GM19240 (cell line): ENCODE data around the gene CEBPE.

Source experiments
- DNase-seq: peaks from one replicate; pipeline ENCODE4 v3.0.0; 2011; ENCODE audit warnings: low spot score; ENCODE audit not compliant: insufficient read length

Gene CEBPE

DNA sequence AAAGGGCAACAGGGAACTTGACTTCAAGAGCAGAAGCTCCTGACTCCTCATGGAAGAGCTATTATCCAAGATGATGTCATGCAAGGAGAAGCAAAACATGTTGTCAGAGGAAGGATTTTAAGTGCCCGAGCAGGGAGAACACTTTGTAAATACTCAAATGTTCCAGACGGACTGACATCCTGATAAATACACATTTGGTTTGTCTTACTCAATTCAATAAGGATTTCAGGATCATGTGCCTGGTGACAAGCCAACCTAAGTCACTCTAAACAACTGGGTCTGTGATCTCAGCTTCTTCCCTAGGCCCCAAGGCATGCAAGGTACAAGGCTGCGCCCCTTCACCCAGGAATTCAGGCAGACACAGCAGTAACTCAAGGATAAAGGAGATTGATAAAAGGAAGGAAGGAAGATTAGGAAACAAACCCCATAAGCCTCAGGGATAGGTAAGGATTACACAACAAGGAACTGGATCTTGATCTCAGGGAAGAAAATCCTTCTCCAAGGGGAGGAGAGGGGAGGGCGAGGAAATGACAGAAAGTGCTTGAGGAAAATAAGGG is 26.8 kb upstream of the CEBPE start:
- no peak for DNase-seq

DNA sequence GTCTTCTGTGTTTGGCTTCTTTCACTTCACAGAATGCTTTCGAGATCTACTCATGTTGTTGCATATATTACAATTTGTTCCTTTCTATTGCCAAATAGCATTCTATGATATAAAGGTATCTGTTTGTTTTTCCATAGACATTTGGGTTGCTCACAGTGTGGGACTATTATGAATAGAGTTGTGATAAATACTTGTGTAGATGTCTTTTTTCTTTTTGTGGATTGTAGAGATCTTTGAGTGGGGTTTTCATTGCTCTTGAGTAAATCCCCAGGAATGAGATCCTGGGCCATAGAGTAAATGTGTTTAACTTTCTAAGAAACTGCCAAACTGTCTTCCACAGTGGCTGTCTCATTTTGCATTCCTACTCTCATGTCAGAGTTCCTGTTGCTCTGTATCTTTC is 24.9 kb upstream of the CEBPE start:
- no peak for DNase-seq

DNA sequence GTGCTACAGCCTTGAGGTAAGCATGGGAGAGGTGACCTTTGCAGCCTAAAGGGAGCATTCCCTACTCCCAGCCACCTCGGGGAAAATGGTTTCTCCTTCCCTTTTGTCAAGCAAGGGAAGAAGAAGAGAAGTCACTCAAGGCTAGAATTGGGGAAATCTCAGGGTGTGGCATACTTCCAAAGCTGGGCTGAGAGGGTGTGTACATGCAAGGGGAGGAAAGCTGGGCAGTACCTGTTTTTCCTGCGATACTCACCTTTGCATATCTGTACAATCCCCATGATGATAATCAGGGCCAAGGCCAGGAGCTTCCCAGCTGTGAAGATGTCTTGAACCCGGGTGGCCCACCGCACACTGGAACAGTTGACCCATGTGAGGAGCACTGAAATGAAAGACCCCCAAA is 23.8 kb upstream of the CEBPE start:
- no peak for DNase-seq

DNA sequence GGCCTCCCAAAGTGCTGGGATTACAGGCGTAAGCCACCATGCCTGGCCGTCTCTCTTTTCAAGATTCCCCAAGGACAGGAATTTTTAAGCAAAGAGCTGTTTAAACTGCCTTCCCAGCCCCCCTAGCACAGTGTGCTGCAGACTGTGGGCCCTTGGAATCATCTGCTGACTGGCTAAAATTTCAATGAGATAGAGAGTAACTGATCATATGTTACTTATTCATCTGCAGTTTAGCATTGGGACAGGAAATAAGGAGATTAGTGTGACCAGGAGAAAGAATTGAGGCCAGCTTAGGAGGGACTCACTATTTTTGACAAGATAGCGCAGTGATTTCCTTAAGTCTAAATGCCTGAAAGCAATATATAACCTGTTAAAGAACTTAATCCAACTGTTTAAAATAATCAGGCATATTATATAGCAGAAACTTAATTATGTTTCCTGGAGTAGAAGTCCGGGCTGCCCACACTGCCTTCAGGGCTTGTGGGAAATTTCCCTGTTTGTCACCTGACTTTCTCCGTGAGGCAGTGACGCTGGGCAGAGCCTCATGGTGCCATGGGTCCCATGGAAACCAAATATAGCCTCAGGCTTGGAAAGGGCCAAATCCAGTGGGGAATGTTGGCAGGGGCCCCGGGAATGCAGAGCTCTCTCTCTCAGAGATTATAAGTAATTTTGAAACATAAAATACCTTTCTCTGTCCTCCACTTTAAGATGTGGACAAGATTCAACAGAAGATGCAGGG is 22.8 kb upstream of the CEBPE start:
- no peak for DNase-seq

DNA sequence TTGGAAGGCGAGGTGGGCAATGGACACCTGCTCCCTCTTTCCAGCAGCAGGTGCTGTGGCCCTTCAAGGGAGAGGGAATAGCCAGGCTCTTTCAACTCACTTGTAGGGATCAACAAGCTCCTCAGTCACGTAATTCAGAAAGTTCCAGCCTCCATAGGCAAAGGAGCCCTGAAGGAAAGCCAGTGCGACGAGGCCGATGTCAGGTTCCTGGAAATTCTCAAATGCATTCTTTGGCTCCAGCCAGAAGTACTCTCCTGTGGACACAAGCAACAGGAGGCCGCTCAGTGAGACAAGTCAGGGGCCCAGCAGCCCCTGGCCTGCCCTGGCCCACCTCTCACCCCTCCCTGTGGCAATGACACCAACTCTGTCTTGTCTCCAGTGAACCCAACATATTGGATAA is 21.3 kb upstream of the CEBPE start:
- DNase-seq: no peak

DNA sequence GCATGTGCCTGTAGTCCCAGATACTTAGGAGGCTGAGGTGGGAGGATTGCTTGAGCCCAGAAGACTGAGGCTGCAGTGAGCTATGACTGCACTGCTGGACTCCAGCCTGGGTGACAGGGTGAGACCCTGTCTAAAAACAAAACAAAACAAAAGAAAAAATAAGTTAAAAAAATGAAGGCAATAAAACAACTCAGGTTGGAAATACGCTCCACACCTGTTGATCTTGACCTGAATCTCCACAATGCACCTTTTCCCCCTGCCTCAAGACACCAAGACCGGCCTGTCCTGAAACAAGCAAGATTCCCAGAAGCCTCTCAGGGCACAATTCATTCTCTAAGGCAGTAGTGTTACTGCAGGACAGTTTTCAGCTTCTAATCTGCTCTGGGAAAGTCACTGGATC is 20.8 kb upstream of the CEBPE start:
- DNase-seq: no peak

DNA sequence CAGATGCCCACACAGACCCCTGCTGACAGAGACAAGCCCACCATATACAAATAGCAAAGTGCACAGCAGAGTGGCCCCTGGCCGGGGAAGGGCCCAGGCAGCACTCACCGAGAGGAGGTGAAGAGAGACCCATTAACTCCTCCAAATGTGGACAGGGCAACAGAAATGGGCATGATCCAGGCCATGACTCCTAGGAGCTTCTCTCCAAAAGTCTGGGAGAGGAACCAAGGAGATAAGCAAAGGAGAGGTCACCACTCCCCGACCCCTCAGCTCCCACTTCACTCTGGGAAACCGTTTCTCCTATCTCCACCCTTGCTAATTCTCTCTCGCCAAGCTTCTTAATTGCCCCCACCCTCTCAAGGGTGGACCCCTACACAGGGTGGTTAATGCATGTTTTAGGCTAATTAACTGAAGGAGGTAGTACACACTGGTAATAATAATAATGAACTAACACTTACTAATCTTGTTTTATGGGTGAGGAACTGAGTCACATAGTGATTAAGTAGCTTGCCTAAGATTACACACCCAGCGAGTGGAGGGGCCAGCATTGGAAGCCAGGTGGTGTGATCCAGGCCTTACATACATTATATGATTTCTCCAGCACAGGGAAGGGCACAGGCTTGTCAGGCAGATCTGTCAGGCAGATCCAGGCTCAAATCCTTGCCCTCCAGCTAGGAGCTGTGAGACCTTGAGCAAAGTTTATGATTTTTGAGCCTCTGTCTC is 18.9 kb upstream of the CEBPE start:
- DNase-seq: no peak

DNA sequence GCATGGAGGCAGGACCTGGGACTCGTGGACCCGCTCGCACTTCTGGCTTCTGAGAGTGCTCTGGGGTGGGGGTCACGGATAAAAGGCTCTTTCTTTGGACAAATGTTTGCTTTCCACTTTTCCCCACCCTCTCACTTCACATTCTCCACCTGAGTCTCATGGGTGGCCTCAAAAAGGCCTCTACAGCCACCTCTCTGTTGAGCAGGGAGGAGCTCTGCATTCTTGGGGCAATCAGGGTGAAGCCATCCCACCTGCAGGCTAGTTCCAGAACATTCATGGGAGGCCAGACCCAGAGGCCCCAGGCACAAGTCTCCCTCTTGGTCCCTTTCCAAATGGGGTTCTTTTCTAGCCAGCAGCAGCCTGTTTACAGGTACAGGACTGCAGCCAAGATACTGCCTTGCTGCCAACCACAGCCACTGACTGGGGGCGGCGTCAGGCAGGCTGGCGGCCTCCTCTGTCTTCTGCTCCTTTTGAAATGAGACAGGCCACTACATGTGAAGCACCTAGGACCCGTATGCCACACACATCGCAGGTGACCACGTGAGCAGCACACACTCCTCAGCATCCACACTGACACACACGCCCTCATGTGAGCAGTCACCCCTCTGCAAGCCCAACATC is 18.2 kb upstream of the CEBPE start:
- DNase-seq: no peak

DNA sequence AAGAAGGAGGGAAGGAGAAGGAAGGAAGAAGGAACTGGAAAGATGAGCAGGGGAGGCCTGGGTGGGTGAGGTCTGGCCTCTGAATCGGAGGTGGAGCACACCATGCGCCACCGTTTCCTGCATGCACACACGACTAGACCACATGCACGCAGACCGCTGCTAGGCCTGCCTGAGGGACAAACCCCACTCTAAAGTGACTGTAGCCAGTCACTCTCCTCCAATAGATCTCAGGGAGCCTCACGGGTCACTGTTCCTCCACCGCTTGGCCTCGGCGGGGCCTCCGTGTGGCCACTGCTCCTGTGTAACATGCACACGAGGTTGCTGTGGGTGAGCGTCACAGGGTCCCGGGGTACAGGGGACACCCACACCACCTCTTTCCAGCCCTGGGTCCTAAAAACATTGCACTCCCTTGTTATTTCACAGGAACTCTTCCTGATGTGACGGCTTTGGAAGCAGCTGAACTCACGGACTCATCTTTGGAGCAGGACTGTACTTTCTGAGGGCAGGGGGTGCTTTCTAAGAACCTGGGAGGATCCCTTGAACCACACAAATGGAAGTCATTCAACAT is 17.6 kb upstream of the CEBPE start:
- DNase-seq: no peak

DNA sequence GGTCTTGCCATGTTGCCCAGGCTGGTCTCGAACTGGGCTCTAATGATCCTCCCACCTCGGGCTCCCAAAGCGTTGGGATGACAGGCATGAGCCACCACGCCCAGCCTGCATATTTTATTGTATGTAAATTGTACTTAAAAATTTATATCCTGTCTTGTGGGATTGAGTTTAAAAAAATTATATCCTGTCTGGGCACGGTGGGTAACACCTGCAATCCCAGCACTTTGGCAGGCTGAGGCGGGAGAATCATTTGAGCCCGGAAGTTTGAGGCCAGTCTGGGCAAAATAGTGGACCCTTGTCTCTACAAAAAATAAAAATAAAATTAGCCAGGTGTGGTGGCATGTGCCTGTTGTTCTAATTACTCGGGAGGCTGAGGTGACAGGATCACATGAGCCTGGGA is 13.9 kb upstream of the CEBPE start:
- no peak for DNase-seq

DNA sequence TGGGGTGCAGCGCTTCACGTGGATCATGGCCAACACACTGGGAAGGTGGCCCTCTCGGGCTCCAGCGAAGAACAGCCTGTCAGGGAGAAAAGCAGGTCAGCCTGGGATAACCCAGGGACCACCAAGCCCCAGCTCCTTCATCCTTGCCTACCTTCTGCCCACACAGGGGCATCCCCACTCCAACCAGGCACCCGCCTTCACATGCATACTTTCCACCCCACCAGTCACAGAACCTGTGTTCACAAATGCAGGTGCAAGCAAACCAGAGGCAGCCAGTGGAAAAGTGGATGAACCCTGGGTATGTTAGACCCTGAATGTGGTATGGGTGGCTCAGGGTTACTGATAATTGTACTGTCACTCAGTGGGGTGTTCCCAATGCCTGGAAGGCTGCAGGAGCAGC is 12.4 kb upstream of the CEBPE start:
- no peak for DNase-seq

DNA sequence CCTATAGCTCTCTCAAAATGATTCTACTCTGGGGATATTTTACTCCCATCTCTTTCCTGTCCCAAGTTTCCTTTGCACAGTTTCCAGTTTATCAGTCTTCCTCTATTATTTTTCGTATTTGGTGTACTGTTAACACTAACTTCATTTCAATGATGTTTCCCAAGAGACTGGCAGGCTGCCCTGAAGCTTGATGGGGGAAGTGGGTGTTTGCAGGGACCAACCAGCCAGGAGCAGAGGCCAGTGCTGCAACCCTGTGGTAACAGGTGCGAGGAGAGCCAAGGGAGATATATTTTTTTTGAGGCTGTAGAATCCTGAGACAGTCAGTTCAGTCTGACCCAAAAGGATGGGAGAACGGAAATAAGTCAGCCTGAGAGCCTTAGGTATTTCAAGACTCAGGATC is 11.8 kb upstream of the CEBPE start:
- DNase-seq: no peak

DNA sequence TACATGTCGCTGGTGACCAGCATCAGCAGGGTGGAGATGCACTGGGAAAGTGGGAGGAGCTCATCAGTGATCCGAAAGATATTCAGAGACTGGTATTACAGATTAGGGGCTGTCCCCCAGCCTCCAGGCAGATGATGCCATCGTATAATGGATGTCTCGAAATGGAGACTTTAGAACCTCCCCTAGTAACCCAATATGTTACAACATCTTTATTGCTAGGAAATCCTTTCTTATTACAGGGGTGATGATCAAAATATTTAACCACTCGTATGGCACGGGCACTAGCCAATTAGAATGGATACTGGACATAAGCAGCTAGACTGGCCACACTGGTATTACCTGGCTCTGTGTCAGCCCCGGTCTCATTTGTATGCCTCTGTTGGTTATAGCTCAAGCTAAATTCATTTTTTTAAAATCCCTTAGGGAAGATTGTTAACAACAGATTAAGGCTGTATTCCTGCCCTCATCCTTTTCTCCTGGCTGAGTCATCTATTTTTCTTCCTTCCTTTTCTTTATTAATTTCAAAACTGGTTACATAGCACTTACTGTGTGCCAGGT is 10.8 kb upstream of the CEBPE start:
- no peak for DNase-seq

DNA sequence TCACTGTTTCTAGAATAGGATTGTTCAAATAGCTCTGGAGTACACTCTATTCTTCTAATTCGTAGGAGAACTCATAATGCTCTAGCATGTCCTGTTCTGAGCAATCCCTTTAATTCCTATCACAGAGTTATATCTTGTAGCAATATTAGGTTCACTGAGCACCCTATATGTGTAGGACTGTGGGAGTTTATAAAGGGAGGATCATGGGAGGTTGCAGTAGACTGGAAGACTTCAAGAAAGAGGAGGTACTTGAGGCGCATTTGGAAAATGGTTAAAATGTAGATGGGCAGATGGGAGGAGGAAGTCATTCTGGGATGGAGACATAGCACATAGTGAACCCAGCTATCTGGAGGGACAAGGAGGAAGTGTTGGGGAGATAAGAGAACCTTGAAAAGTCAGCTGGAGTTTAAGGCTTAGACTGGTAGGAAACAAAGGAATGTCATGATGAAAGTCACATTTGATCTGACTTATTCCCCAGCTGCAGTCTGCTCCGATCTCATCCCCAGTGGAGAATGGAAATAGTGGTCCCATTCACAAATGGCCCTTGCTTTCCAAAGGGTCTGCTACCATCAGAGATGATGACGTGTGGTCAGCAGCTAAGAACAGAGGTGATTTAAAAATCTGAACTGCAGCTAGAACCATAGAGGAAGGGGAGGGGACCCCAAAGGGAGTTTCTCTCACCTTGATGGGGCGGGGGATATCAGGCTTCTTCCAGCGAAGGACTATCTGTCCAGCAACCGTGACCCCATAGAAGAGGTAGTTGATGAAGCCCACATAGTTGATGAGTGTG is 10.1 kb upstream of the CEBPE start:
- DNase-seq: no peak

DNA sequence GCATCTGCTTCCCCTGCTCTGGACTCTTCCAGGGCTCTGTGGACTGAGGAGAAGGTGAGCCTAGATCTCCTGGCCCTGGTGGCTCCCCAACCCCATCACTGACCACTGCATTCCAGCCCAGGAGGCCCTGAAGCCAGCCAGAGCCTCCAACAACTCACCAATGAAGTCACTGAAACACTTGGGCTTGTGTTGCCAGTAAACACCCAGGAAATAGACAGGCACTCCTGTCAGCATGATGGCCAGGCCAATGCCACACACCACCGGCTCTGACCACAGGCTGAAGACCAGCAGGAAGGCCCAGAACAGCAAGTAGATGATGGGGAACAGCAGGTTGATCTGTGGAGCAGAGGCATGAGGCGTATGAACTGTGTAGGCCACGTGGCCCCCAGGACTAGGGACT is 8.8 kb upstream of the CEBPE start:
- DNase-seq: no peak

DNA sequence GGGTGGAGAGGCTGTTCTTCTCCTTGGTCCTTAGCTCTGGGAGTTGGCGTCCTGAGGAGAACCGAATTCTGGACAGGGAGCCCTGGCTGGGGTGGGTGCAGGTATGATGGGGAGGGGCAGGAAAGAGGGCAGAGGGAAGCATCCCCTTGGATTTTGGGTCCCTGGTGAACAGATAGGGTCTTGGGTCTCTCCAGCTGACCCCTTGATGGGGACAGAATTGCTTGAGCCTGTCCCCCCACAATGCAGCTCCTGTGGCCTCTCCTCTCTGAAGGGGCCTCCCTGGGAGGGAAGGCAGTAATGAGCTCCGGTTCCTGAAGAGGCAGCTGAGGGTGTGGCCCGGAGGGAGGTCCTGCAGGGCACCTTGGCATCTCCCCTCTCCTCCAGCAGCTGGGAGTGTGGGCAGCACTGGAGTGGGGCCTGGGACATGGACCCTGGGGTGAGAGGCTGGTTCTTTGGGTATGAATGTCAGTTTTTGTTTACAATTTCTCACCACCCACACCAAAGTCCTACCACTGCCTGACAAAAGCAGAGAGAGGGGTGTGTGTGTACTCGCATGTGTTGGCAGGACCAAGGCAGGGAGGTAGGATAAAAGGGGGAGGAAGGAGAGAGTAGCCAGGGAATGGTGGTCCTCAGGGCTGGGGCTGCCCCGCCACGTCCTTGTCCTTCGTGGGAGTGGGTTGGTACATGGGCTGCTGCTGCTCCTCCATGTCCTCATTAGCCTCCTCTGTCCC is 7.7 kb upstream of the CEBPE start:
- no peak for DNase-seq

DNA sequence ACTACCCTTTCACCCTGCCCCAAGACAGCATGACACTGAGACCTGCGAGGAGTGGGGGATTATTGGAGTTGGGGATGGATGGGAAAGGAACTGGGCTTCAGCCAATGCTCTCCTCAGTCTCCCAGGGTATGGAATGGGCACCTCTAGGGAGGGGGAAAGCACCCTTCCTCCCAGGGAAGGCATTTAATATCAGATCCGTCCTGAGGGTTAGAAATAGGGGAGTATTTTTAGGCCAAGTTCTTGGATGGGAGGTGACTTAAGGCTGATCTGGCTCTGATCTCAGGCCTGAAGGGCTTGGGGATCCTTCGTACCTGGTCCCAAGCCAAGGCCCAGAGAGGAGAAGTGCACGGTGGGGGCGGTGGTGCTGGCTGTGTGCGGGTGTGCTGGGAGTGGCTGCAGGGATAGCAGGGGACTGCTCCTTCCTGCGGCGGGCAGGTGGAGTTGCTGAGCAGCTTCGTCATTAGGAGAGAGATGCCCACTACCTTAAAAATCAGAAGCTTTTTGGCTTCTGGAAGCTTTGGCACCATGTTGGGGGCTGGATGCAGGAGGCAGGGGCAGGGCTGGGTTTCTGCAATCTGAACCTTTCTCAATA is 7.0 kb upstream of the CEBPE start:
- DNase-seq: no peak

DNA sequence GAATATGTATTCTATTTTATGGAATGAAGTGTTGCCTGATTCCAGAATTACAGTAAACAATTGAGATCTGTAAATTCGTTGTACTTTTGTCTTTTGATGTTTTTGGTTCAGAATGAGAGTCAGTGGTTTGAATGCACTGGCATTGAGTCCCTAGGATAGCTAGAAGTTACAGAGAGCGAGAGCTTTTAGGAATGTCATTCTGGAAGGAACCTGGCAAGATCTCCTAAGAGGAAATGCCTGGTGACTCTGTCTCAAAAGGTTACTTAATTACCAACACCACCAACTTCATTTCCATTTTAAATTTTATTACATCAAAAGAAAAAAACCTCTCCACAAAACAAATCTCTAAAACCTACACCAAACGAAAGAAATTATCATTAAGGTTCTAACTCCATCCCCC is 6.0 kb upstream of the CEBPE start:
- DNase-seq: no peak

DNA sequence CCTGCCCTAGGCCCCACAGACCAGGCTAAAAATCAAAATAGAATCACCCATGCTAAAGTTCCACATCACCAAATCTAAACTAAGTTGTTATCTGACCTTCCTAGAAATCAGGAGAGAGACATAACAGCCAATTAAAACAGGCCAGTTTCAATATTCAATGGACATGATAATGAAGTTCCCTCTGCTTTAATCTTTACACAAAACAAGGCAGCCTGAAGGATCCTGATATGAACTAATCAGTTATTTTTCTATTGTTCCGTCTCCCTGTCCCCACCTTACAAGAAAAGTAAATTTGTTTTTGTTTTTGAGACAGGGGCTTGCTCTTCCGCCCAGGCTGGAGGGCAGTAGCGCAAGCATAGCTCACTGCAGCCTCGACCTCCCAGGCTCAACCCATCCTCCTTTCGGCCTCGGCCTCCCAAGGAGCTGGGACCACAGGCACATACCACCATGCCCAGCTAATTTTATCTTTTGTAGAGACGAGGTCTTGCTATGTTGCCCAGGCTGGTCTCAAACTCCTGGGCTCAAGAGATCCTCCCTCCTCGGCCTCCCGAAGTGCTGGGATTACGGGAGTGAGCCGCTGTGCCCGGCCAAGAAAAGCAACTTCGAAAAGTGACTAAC is 5.4 kb upstream of the CEBPE start:
- no peak for DNase-seq

DNA sequence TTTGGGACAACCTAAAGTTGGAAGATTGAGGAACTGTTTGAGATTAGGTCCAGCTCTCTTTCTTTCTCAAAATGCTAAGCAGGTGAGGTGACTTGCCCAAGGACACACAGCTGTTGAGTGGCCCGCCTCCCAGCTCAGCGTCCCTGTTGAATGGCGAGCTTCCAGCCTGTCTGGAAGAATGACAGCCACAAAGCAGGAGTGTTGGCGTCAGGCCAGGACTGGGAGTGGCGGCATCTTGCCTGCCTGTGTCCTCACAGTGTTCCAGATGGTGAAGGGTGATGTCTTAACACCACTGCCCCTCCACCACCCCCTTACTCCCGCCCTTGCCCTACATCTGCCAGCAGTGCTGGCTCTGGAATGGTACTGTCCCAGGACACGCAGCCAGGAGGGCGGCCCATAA is 4.4 kb upstream of the CEBPE start:
- no peak for DNase-seq
